Duodenal mucosa (tissue), 2 donors: ENCODE data around the gene ETV6.

ENCODE experiments used
- H3K27ac ChIP-seq: one replicate; pipeline ENCODE4 v1.7.0; 2013; ENCODE audit warnings: low read depth, low read length
- H3K27me3 ChIP-seq, 2 donors: one replicate each; pipeline ENCODE4 v1.7.0; 2013; ENCODE audit warnings: low read length in 2 of 2, control low read depth in 1 of 2; ENCODE audit not compliant: insufficient read depth in 2 of 2, control insufficient read depth in 1 of 2
- H3K36me3 ChIP-seq, 2 donors: one replicate each; pipeline ENCODE4 v1.7.0; 2013; ENCODE audit warnings: low read length in 2 of 2, control low read depth in 1 of 2; ENCODE audit not compliant: insufficient read depth in 2 of 2, control insufficient read depth in 1 of 2
- H3K4me1 ChIP-seq, 2 donors: one replicate each; pipeline ENCODE4 v1.7.0; 2013; ENCODE audit warnings: low read length in 2 of 2, control low read depth in 1 of 2; ENCODE audit not compliant: insufficient read depth in 2 of 2, control insufficient read depth in 1 of 2
- H3K4me3 ChIP-seq, 2 donors: one replicate each; pipeline ENCODE4 v1.7.0; 2013; ENCODE audit warnings: low read length in 2 of 2, low read depth in 1 of 2
- H3K9ac ChIP-seq, 2 donors: one replicate each; pipeline ENCODE4 v1.7.0; 2013; ENCODE audit warnings: low read length in 2 of 2, low read depth in 1 of 2
- H3K9me3 ChIP-seq, 2 donors: one replicate each; pipeline ENCODE4 v1.7.0; 2013; ENCODE audit warnings: low read length in 2 of 2, control low read depth in 1 of 2; ENCODE audit not compliant: control insufficient read depth in 1 of 2

ETV6 gene

DNA sequence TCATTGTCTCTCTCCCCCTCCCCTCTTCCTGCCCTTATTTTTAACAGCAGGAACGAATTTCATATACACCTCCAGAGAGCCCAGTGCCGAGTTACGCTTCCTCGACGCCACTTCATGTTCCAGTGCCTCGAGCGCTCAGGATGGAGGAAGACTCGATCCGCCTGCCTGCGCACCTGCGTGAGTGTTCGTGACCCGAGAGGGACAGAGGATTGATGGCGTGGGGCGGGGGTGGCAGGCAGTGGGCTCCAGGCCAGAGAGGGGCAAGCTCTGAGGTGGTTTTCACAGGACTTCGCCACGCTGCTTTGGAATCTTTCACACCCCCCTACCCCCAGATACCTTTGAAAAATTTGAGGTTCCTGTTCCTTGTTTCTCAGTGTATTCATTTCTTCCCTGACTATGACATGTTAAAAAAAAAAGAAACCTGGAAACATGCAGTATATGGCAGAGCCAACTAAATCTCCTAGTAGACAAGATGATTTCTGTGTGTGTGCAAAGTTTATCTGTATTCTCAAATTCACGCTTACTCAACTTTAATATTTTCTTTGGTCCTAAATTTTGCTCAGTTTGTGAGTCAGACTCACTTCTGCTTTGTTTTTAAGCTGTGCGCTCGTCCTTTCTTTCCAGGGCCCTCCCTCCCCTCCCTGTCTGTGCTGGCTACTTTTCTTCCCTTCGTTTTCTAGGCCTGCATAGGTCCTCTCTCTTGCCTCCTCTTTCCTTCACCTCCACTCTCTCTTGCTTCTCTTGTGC, 103.1 kb downstream of the ETV6 start:
- Histone ChIP-seq H3K4me1 (peaks cover 36 to 44% of the 10 kb centered on the region in 2 donors), H3K9me3 (no peaks in the 10 kb centered on the region), H3K27ac (no peak overlapping the region), H3K27me3 (no peaks in the 10 kb centered on the region), H3K9ac (no peak overlapping the region), H3K4me3 (no peak overlapping the region), H3K36me3 (peaks cover 3 to 17% of the 10 kb centered on the region in 2 donors)

DNA sequence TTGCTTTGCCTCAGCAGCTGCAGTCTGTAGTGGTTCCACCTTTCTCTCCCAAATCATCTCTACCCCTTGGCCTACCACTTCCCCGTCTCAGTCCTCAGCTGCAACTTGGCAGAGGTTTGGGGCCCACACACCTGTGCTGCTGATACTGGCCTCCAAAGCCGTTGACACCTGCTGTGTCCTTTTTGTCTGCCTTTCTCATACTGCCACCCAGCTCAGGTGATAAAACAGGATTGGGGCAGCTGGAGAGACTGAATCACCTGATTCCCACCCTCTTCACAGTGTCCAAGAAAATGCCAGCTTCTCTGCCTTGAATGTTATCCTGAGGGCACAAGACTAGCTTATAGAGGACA, 103.7 kb downstream of the ETV6 start:
- Histone ChIP-seq H3K9ac (no peak overlapping the region), H3K4me3 (no peak overlapping the region), H3K27ac (no peak overlapping the region), H3K36me3 (peaks cover 6 to 17% of the 10 kb centered on the region in 2 donors), H3K27me3 (no peaks in the 10 kb centered on the region), H3K4me1 (peaks cover 39 to 50% of the 10 kb centered on the region in 2 donors), H3K9me3 (no peaks in the 10 kb centered on the region)

- peaks cover 45 to 57% of the 10 kb centered on the region in 2 donors for H3K4me1 ChIP-seq
- H3K27ac ChIP-seq, result no peak overlapping the region
- no peaks in the 10 kb centered on the region for H3K27me3 ChIP-seq
- no peak overlapping the region for H3K9ac ChIP-seq
- no peaks in the 10 kb centered on the region for H3K9me3 ChIP-seq
- H3K36me3 ChIP-seq, result peaks cover 6 to 17% of the 10 kb centered on the region in 2 donors
- H3K4me3 ChIP-seq, result no peak overlapping the region
Measured at GRCh38 chr12:11753826-11754225, 104.4 kb downstream of the ETV6 start.

DNA sequence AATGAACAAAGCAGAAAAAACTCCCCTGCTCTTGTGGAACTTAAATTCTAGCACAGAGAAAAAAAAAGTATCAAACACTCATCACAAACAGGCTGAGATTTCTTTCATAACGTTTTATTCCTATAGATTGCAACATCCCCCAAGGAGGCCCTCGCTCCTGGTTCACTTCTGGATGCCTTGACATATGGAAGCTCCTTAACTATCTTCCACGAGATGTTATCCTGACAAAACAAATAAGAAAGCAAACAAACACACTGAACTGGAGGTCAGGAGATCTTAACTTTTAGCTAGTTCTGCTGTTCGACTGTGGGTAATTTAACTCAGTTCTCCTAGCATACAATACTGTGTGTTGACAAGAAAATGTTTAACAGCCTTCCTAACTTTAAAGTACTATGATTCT, 104.8 kb downstream of the ETV6 start:
- H3K4me1 ChIP-seq, result peaks cover 46 to 58% of the 10 kb centered on the region in 2 donors
- no peaks in the 10 kb centered on the region for H3K9me3 ChIP-seq
- H3K9ac ChIP-seq, result no peak overlapping the region
- peaks cover 6 to 17% of the 10 kb centered on the region in 2 donors for H3K36me3 ChIP-seq
- H3K27ac ChIP-seq, result no peak overlapping the region
- no peaks in the 10 kb centered on the region for H3K27me3 ChIP-seq
- H3K4me3 ChIP-seq, result no peak overlapping the region

GRCh38 chr12:11755302-11755930, 105.9 kb downstream of the ETV6 start:
- H3K4me3 ChIP-seq, result no peak overlapping the region
- H3K27ac ChIP-seq, result peak overlapping the region; percentile 27
- peaks cover 6 to 17% of the 10 kb centered on the region in 2 donors for H3K36me3 ChIP-seq
- no peak overlapping the region for H3K9ac ChIP-seq
- H3K27me3 ChIP-seq, result no peaks in the 10 kb centered on the region
- H3K4me1 ChIP-seq, result peaks cover 40 to 53% of the 10 kb centered on the region in 2 donors
- H3K9me3 ChIP-seq, result no peaks in the 10 kb centered on the region

GRCh38 chr12:11756022-11756421, 106.5 kb downstream of the ETV6 start:
- no peak overlapping the region for H3K27ac ChIP-seq
- H3K9me3 ChIP-seq, result no peaks in the 10 kb centered on the region
- H3K9ac ChIP-seq, result no peak overlapping the region
- no peak overlapping the region for H3K4me3 ChIP-seq
- H3K27me3 ChIP-seq, result no peaks in the 10 kb centered on the region
- H3K4me1 ChIP-seq, result peaks cover 40 to 53% of the 10 kb centered on the region in 2 donors
- peaks cover 6 to 17% of the 10 kb centered on the region in 2 donors for H3K36me3 ChIP-seq

GRCh38 chr12:11756523-11756922, 107.0 kb downstream of the ETV6 start:
- no peak overlapping the region for H3K9ac ChIP-seq
- no peak overlapping the region for H3K4me3 ChIP-seq
- H3K36me3 ChIP-seq, result peaks cover 6 to 17% of the 10 kb centered on the region in 2 donors
- no peaks in the 10 kb centered on the region for H3K27me3 ChIP-seq
- peaks cover 43 to 52% of the 10 kb centered on the region in 2 donors for H3K4me1 ChIP-seq
- H3K27ac ChIP-seq, result no peak overlapping the region
- no peaks in the 10 kb centered on the region for H3K9me3 ChIP-seq

- no peak overlapping the region for H3K27ac ChIP-seq
- peaks cover 49 to 52% of the 10 kb centered on the region in 2 donors for H3K4me1 ChIP-seq
- H3K36me3 ChIP-seq, result peaks cover 6 to 17% of the 10 kb centered on the region in 2 donors
- no peak overlapping the region for H3K4me3 ChIP-seq
- no peaks in the 10 kb centered on the region for H3K27me3 ChIP-seq
- no peak overlapping the region for H3K9ac ChIP-seq
- no peaks in the 10 kb centered on the region for H3K9me3 ChIP-seq
Measured at GRCh38 chr12:11757095-11757494, 107.6 kb downstream of the ETV6 start.

DNA sequence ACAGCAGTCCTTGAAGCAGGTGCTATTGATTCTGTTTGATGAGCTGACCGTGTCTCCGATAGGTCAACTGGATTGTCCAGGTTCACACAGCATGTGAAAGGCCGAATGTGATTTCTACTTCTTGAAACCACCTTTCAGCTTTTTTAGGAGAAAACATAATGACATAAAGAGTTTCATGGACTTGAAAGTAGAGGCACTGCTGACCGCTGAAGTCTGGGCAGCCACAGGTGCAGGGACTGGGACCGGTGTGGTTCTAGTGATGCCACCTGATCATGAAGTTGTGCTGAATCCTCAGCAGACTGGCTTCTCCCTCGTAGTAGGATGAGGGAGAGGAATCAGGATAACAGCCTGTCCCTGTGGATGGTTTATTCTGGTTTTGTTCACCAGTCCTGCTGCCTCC, 108.1 kb downstream of the ETV6 start:
- H3K4me1 ChIP-seq, result peaks cover 53 to 56% of the 10 kb centered on the region in 2 donors
- peaks cover 6 to 17% of the 10 kb centered on the region in 2 donors for H3K36me3 ChIP-seq
- no peak overlapping the region for H3K4me3 ChIP-seq
- H3K27me3 ChIP-seq, result no peaks in the 10 kb centered on the region
- H3K9ac ChIP-seq, result no peak overlapping the region
- H3K9me3 ChIP-seq, result no peaks in the 10 kb centered on the region
- peak overlapping the region; percentile 17 for H3K27ac ChIP-seq

DNA sequence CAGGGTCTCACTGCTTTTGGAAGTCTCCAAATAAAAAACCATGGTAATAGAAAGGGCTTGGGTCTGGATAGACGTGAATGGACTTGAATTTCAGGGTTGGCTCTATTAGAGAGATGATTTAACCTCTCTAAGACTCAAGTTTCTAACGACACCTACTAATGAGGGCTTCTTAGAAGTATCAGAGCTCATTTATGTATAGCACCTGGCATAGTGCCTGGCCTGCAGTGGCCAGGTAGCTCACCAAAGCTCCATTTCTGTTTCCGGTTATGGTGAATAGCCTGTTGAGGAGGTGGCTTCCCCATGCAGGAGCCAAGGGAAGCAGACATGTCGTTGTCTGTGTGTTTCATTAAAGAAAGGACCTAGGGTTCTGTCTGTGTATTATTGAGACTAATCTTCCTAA, 108.6 kb downstream of the ETV6 start:
- no peak overlapping the region for H3K4me3 ChIP-seq
- no peaks in the 10 kb centered on the region for H3K9me3 ChIP-seq
- H3K27me3 ChIP-seq, result no peaks in the 10 kb centered on the region
- no peak overlapping the region for H3K9ac ChIP-seq
- peaks cover 56 to 61% of the 10 kb centered on the region in 2 donors for H3K4me1 ChIP-seq
- H3K36me3 ChIP-seq, result peaks cover 6 to 17% of the 10 kb centered on the region in 2 donors
- H3K27ac ChIP-seq, result peak overlapping the region; percentile 63
